LNCAP (cell line): ENCODE results near the gene SLC17A9.

Experiments used
- TF ChIP-seq, protein P1 (sequence below): fragments of 450-650 bp; IDR thresholded peaks from 2 replicates; pipeline ENCODE4 v1.5.1; 2017; ENCODE audit warnings: mild to moderate bottlenecking

Gene SLC17A9

DNA sequence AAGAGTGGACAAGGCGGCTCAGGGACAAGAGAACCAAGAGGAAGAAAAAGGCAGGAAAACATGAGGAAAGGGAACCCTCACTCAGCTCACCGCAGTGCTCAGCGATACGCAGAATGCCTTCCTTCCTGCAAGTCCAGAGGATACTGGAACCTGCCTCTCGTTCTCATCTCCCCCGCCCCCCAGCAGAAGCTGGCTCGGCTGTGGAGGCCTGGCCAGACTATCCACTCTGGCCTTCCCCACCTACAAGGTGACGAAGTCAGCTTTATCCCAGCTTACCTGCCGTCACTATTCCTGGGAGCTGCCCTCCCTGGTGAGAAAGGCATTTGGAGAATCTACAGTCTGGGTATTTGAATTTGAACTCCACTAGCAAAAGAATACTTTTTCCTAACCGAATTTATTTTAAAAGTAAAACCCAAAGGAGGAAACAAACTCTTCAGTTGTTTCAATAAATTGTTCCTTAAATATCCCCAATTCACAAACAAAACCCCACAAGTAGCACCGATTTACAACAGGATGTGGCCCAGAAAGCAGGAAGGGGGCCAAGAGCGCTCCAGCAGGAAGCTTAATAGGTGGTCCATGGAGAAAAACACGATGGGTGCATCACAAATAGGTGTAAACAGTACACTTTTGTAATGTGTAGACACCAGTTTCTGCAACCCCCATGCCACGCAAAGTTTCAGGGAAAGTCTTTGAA lies 24.1 kb upstream of the SLC17A9 start:
- TF ChIP-seq, protein P1, sequence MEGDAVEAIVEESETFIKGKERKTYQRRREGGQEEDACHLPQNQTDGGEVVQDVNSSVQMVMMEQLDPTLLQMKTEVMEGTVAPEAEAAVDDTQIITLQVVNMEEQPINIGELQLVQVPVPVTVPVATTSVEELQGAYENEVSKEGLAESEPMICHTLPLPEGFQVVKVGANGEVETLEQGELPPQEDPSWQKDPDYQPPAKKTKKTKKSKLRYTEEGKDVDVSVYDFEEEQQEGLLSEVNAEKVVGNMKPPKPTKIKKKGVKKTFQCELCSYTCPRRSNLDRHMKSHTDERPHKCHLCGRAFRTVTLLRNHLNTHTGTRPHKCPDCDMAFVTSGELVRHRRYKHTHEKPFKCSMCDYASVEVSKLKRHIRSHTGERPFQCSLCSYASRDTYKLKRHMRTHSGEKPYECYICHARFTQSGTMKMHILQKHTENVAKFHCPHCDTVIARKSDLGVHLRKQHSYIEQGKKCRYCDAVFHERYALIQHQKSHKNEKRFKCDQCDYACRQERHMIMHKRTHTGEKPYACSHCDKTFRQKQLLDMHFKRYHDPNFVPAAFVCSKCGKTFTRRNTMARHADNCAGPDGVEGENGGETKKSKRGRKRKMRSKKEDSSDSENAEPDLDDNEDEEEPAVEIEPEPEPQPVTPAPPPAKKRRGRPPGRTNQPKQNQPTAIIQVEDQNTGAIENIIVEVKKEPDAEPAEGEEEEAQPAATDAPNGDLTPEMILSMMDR, result no peak

DNA sequence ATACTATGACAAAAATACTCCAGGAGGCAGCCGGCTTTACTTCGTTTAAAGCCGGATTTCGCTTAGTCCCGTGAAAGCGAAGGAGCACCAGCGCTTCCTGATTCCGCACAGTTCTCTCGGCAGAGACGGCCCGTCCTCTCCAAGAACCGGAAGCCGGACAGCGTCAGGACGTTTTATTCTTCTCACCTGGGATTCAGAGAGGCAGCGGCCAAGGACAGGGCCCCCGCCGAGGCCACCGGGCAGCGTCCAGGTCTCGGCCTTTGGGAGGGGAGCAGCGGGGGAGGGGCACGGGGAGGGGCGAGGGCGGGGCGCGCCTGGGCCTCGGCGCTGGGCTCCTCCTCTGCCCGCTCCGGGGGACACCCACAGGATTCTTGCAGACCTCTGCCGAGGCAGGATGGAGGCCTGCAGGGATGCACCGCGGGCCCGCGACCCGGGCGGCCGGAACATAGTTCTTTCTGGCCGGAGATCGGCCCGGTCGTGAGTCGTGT lies 23.4 kb upstream of the SLC17A9 start:
- TF ChIP-seq, protein P1, result no peak

DNA sequence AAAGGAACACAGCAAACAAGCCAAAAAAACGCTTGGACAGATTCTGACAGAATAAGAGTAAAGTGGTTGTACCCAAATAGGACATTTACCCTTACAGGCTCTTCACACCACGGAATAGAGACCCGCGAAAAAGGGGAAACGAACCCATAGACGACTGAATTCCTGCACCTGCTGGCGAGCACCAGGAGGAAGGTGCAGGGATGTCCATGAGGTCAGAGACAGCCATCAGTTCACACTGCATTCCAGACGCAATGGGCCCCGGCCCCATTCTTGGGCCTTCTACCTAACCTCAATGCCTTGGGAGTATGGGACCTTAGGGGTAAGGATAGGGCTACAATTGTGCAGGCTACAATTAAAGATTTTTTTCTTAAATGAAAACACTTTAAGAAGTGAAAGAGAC lies 21.0 kb upstream of the SLC17A9 start:
- TF ChIP-seq, protein P1, result no peak

DNA sequence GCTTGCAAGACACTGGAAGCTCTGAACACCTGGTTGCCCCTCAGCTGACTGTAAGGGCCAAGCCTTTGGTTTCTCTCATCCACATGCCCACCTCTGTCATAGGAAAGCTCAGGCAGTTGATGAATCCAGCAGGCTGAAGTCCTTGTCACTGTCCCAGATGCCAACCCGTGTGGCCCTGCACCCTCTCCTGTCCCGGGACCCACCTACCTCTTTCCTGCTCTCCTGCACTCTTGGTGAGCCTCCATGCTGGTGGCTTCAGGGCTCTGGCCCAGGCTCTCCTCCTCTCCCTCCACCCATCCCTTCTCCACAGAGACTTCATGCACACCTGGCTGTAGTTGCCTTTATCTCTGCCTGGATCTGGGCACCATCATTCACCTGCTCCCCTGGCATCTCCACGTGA lies 18.5 kb upstream of the SLC17A9 start:
- TF ChIP-seq, protein P1, result no peak

DNA sequence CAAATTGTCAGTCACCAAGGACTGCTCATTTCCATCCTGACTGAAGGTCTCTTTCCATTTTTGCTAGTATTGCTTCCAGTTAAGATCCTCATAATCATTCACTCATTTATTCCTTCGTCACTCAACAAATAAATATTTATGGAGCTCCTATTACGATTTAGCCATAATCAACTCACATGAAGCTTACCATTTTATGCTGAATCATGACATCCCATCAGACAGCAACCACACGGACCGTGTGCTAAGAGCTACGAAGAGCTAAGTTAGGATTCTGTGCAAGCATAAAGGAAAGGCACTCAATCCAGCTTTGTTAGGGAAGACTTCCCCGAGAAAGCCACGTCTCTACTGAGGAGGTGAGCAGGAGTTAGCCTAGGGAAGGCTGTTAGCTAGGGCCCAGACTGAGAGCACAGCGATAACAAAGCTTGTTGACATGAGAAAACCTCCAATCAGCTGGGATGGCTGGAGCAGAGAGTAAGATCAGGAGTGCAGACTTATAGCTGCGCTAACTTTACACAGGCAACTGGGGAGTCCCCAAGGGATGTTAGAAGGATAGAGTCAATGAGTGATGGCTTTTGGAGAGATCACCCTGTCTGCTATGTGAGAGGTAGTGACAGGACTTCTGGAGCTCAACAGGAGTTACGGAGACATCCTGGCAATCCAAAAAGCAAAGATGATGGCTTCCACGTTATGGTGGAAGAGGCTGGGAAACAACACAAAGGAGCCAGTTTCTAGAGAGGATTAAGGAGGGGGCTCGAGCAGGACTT lies 17.1 kb upstream of the SLC17A9 start:
- TF ChIP-seq, protein P1, result no peak

DNA sequence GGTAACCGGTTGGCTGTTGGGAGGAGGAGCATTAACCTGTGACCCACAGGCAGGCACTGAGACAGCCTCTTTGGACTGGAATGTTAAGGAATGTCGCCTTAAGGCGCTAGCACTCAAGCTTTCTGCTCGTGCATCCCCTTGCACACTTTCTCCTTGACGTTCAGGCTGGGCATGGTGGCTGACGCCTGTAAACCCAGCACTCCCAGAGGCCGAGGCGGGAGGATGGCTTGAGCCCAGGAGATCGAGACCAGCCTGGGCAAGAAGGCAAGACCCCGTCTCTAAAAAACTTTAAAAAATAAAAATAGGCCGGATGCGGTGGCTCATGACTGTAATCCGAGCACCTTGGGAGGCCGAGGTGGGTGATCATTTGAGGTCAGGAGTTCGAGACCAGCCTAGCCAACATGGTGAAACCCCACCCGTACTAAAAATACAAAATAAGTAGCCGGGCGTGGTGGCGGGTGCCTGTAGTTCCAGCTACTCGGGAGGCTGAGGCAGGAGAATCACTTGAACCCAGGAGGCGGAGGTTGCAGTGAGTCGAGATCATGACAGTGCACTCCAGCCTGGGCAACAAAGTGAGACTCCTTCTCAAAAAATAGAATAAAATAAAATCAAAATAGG lies 16.4 kb upstream of the SLC17A9 start:
- TF ChIP-seq, protein P1, result no peak

DNA sequence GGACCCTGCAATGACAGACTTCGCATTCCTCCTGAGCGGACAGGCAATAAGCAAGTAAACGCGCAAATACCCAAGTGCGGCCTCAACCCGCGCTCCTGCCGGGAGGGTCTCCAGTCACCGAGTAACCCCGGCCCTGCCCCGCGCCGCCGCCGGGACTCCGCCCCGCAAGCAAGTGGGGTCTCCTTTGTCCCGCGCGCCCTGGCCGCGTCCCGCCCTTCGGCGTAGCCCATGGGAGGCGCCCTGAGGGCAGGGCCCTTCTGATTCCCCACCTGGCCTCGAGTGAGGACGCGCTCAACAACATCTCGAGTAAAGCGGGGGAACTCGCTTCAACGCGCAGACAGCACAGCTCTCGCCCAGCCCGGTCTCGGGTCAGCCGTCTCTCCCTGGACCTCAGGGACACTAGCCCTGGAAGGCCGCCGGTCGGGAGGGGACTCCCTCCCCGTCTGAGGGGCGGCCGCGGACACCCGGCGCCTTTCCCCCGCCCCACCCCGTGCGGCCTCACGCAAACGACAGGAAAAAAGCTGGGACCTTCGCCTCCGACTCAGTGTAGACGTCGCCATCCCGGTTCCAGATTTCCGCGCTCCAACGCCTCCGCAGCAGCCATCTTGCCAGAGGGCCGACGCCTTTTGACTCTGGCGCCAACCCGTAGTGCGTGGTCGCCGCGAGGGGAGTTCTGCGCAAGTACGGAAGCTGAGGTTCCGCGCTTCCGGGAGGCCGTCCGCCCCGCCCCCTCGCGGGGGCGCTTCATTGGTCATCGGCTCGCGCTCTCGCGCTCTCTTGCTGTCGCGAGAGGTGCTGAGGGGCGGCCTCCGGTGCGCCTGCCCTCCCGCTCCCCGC lies 15.0 kb upstream of the SLC17A9 start:
- TF ChIP-seq, protein P1, result no peak
